GM12872 (cell line): ENCODE measurements around the gene MAPKAP1.

ENCODE experiments used
- CTCF ChIP-seq: IDR thresholded peaks from 3 replicates; pipeline ENCODE4 v1.5.1; 2011; ENCODE audit warnings: low read depth, mild to moderate bottlenecking, low read length, moderate library complexity; ENCODE audit not compliant: insufficient read depth

Gene MAPKAP1

GRCh38 chr9:125411171-125411756 lies 295.7 kb downstream of the MAPKAP1 start:
- TF ChIP-seq CTCF: no peak

GRCh38 chr9:125410522-125410894 lies 296.5 kb downstream of the MAPKAP1 start:
- no peak for TF ChIP-seq CTCF

- no peak for TF ChIP-seq CTCF
These were observed 297.1 kb downstream of the MAPKAP1 start for GRCh38 chr9:125409637-125410521.

- TF ChIP-seq CTCF: no peak
These were observed 297.8 kb downstream of the MAPKAP1 start for GRCh38 chr9:125409217-125409636.

- TF ChIP-seq CTCF: peak; percentile 85
These were observed 298.8 kb downstream of the MAPKAP1 start for GRCh38 chr9:125407974-125408900.

- TF ChIP-seq CTCF: no peak
These were observed 299.5 kb downstream of the MAPKAP1 start for GRCh38 chr9:125407432-125407973.

- no peak for TF ChIP-seq CTCF
These were observed 300.3 kb downstream of the MAPKAP1 start for GRCh38 chr9:125406810-125407087.
